DMS114 treated with DMSO at 0.1 percent for 48 hours (cell line): ENCODE data around the gene KMT2A.
"Not testable (repeated sequence)": the region's sequence is repeated elsewhere in the genome, so short reads cannot be mapped to it uniquely, and the experiment has no call there.

Source experiments
- DNase-seq: peaks from one replicate; lab custom pipeline; 2025; ENCODE audit not compliant: unreplicated experiment; lab: John Stamatoyannopoulos, UW

The KMT2A gene

GRCh38 chr11:118532091-118532490 is 95.8 kb downstream of the KMT2A start:
- no peak for DNase-seq

DNA sequence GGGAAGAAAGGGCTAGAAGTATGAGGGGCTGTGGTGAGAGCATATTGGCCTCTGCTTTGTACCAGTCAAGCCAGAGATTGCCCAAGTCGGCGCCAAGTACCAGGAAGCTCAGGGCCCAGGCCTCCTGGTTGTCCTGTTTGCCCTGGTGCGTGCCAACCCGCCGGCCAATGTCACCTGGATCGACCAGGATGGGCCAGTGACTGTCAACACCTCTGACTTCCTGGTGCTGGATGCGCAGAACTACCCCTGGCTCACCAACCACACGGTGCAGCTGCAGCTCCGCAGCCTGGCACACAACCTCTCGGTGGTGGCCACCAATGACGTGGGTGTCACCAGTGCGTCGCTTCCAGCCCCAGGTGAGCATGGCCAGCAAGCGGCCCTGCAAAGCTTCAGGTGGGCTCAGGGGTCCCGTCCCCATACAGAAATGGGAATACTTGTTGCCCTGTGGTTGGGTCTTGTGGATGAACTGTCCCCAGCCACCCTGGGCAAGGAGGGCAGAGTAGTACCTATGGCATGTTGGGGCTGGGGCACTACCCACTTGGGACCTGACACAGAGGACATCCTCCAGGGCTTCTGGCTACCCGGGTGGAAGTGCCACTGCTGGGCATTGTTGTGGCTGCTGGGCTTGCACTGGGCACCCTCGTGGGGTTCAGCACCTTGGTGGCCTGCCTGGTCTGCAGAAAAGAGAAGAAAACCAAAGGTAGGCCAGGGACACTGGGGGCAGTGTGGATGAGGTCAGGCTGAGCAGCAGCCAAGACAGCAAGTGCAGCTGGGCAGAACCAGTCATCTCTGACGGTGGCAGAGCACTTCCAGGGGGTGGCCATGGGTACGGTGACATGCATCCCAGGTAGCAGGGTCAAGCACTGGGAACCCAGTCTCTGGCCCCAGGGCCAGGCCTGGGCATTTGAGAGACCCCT is 96.8 kb downstream of the KMT2A start:
- no peak for DNase-seq

DNA sequence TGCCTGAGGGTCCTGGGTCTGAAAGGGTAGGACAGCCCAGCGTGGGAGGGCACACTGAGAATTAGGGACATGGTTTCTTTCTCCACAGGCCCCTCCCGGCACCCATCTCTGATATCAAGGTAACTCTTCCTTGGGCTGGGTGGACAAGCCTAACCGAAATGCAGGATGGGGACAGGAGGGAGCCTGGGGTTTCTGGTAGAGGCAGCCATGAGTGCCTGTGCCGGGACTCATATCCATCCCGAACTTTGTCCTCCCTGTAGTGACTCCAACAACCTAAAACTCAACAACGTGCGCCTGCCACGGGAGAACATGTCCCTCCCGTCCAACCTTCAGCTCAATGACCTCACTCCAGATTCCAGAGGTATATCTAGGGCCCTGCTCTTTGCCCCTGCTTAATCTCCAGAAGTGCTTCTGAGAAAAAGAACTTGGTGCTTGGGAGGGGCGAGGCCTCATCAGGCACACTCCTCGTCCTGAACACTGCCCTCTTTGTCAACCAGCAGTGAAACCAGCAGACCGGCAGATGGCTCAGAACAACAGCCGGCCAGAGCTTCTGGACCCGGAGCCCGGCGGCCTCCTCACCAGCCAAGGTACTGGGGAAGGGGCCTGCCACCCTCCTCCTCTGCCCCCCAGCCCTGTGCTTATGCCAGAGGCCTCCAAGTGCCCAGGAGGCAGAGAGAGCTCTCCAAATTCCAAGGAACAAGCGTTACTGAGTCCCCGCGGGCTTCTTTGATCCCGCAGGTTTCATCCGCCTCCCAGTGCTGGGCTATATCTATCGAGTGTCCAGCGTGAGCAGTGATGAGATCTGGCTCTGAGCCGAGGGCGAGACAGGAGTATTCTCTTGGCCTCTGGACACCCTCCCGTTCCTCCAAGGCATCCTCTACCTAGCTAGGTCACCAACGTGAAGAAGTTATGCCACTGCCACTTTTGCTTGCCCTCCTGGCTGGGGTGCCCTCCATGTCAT is 97.8 kb downstream of the KMT2A start:
- DNase-seq, result no peak

- no peak for DNase-seq
Measured at GRCh38 chr11:118535261-118535660, 99.0 kb downstream of the KMT2A start.

DNA sequence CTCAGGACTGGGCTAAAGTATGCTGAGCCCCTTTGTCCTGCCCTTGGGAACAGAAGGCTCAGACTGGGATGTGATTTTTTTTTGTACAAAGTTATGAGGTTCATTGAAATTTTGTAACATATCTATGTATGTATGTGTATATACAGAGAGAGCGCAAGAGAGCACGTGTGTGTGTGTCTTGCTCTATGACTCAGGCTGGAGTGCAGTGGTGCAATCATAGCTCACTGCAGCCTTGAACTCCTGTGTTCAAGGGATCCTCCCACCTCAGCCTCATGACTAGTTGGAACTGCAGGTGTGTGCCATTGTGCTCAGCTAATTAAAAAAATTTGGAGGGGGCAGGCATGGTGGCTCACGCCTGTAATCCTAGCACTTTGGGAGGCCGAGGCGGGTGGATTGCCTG is 100.4 kb downstream of the KMT2A start:
- DNase-seq, result no peak

GRCh38 chr11:118537409-118537980 is 101.2 kb downstream of the KMT2A start:
- no peak for DNase-seq

GRCh38 chr11:118544010-118544646 is 107.8 kb downstream of the KMT2A start:
- no peak for DNase-seq

GRCh38 chr11:118544647-118545010 is 108.3 kb downstream of the KMT2A start:
- DNase-seq, result no peak

- DNase-seq, result no peak
Measured at GRCh38 chr11:118545533-118545932, 109.2 kb downstream of the KMT2A start.

DNA sequence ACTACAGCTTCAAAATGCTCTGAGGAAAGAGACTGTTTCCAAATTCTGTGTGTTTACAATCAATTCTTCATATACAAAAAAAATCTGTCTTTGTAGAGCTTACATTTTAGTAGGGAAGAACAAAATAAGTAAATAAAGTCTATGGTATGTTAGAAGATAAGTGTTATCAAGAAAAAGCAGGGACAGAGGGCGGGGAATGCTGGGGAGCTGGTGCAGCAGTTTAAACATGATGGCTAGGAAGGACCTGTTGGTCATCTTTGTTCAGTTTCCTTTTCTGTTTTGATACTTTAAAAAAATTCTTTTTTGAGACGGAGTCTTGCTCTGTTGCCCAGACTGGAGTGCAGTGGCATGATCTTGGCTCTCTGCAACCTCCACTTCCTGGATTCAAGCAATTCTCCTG is 110.8 kb downstream of the KMT2A start:
- DNase-seq, result no peak

DNA sequence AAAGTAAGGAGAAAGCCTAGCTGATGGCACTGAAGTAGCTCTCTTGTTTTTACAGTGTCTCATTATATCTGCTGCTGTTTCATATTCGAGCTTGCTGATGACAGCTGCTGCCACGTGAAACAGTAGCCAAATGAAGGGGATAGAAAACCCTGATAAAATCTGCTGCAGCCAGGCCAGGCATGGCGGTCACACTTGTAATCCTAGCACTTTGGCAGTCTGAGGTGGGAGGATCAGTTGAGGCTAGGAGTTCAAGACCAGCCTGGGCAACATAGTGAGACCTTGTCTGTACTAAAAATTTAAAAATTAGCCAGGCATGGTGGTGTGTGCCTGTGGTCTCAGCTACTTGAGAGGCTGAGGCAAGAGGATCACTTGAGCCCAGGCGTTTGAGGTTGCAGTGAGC is 116.0 kb downstream of the KMT2A start:
- DNase-seq, result no peak

DNA sequence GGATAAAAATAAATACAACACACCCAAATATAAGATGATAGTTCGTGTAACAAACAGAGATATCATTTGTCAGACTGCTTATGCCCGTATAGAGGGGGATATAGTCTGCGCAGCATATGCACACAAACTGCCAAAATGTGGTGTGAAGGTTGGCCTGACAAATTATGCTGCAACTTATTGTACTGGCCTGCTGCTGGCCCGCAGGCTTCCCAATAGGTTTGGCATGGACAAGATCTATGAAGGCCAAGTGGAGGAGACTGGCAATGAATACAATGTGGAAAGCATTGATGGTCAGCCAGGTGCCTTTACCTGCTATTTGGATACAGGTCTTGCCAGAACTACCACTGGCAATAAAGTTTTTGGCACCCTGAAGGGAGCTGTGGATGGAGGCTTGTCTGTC is 124.5 kb downstream of the KMT2A start:
- no peak for DNase-seq

DNA sequence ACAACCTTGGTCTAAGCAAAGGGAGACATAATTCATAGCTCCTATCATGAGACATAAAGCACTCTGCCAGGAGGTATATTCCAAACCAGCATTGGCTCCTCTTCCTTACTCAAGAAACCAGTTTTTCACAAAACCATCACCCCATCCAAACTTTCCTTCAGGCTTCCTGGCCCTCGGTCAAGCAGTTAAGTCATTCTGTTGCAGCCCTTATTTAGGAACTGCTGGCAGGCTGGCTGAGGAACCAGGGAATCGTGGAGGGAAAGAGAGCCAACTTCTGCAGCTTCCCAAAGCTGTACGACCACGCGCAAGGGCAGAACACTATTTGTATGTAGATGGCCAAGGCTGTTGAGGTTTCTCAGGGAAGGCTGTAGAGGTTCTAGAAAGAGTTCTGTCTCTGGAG is 128.8 kb downstream of the KMT2A start:
- no peak for DNase-seq

DNA sequence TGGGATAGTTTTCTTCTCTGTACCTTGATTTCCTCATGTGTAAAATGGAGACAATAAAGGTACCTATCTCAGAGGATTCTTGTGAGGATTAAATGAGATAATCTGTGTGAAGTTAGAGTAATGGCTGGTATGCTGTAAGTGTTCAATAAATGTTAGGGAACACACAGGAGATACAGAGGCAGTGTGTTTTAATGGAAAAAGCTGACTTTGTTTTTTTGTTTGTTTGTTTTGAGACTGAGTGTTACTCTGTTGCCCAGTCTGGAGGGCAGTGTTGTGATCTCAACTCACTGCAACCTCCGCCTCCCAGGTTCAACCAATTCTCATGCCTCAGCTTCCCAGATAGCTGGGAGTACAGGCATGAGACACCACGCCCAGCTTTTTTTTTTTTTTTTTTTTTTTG is 133.4 kb downstream of the KMT2A start:
- no peak for DNase-seq

DNA sequence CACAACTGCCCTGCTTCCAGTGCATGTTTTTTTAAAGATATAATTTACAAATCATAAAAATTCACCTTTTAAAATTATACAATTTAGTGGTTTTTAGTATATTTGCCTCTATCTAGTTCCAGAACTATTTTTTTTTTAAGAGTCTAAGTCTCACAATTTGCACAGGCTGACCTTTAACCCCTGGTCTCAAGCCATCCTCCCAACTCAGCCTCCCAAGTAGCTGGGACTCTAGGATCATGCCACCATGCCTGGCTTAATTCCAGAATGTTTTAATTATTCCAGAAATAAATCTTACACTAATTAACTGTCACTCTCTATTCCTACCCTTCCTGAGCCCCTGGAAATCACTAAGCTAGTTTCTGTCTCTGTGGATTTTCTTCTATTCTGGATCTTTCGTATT is 134.5 kb downstream of the KMT2A start:
- no peak for DNase-seq

DNA sequence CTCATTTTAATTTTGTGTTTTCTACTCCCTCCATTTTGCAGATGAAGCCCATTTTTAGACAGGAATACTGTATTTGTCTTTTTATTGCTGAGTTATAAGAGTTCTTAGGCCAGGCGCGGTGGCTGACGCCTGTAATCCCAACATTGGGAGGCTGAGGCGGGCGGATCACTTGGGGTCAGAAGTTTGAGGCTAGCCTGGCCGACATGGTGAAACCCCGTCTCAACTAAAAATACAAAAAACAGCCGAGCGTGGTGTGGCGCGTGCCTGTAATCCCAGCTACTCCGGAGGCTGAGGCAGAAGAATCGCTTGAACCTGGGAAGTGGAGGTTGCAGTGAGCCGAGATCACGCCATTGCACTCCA is 135.4 kb downstream of the KMT2A start:
- not testable (repeated sequence) for DNase-seq

DNA sequence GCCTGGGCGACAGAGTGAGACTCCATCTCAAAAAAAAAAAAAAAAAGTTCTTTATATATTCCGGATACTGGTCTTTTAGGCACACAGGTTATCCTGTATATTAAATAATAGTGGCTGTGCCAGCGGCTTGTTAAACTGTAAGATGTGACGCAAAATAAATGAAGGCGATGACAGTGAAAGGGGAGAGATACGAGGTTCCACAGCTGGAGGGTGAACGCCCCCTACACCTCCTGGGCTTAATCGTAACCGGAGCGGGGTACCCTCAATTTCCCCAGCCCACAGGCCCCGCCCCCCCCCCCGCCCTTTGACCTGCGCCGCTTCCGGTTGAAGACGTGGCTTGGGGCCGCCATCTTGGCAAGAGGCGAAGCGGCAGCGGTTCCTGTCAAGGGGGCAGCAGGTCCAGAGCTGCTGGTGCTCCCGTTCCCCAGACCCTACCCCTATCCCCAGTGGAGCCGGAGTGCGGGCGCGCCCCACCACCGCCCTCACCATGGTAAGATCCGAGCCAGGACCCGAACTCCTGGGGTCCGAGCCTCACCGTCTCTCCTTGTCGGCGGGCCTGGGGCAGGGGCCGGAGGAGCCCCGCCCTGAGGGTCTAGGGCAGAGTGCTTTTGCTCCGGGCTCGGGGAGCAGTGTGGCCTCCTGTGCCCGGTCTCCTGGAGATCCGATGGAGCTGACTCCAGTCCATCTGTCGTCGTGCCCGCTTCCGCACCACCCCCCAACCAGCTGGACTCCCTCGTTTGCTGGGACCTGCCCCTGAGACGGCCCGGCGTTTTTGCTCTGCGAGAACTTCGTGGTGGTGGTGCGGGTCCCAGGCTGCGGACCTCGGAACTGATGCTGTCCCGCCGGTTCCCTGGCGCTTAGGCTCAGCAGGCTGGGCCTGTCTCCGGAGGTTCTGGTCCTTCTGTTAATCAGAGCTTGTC is 136.0 kb downstream of the KMT2A start, which contains the start of gene ARCN1:
Gene ARCN1 (plus strand): TSS at position 349 of the 920 bp plus-strand sequence. CDS start 139 bp downstream, at position 488.
- peak; percentile 13 for DNase-seq

DNA sequence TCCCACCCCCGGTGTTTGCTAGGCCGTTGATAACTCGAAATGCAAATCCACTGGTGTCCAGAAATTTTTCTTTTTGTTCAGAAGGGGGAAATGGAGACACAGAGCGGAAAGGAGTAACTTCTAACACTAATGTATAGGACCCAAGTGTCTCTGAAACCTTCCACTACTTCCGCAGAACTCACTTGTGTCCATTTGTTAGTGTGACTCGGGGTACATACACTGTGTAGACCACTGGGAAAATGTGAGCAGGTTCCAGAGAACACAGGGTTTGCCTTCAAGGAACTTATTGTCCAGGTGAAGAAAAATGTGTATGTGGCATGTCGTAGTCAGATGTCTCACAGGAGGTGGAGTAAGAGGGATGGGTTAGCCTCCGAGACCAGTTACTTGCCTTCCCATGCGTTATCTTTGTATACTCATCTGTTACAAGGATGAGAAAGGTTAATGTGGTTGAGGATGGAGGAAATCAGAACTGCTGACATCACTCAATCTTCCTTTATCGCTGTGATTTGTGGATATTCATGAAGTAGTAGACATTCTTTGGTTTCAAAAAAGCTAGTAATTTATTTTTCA is 136.8 kb downstream of the KMT2A start:
- no peak for DNase-seq

DNA sequence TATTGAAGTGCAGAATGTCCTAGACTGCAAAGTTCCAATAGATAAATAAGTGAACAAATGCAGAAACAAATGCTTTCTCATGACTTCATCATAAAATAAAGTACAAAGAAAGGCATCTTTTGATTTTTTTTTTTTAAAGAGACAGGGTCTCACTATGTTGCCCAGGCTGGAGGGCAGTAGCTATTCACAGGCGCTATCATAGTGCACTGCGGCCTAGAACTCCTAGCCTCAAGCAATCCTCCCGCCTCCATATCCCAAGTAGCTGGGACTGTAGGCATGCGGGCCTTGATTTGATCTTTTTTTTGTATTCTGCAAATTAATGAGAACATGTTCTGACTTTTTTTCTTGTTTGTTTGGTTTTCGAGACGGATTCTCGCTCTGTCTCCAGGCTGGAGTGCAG is 138.3 kb downstream of the KMT2A start:
- no peak for DNase-seq
